ENCODE results near the gene PHF21A. TPM values are rescaled to one million over a fixed set of nuclear protein-coding genes. Genes with fewer than 3 reads are reported as not detected.

PHF21A gene
- total and polyA plus RNA-seq, 2 of the 8 experiments (the other 6 are each of a cell fraction or from before 2014, with no cell fraction given): 17.6 to 40.3 TPM

DNA sequence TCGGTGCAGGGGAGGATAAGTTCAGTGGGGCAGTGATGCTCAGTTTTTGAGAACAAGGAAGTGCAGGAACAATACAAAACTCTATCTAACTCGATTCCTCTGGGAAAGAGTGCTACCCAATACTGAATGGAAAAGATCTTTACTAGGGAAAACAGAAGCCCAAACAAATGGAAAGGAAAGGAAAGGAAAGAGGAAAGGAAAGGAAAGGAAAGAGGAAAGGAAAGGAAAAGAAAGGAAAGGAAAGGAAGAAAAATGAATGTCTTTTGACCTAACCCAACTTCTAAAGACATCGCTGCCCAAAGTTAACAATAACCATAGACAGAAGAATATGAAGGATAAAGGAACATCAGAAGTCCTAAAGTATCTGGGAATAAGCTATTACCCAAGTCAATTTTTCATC lies 41.6 kb downstream of the PHF21A start (continued):
- TF ChIP-seq JUND (IDR thresholded peaks at IDR 0.05; ENCODE audit: low read length): no peak
- TF ChIP-seq GTF2F1 (IDR thresholded peaks at IDR 0.05; ENCODE audit: borderline replicate concordance, low read depth, low read length): no peak
- no peak for TF ChIP-seq EP300 (IDR thresholded peaks at IDR 0.05; ENCODE audit: borderline replicate concordance in 1 of 2, low read depth in 2 of 2, low read length in 2 of 2)
- no peak for TF ChIP-seq ZNF274 (IDR thresholded peaks at IDR 0.05; ENCODE audit: borderline replicate concordance, extremely low read depth, low read length)
- no peak for TF ChIP-seq SP1 (IDR thresholded peaks at IDR 0.05; ENCODE audit: low read depth, low read length)
